Skeletal muscle cell (primary cell): ENCODE data around the gene CCR5.
"Not testable (repeated sequence)": the region's sequence is repeated elsewhere in the genome, so short reads cannot be mapped to it uniquely, and the experiment has no call there.

Experiments
- DNase-seq: peaks from one replicate; pipeline ENCODE4 v3.0.0-alpha.2; 2010; ENCODE audit warnings: low read depth
- H3K4me3 ChIP-seq: 2 replicates; pipeline ENCODE4 v1.5.1; 2011; ENCODE audit warnings: low read depth, mild to moderate bottlenecking, control low read depth, low read length, moderate library complexity

CCR5 gene

DNA sequence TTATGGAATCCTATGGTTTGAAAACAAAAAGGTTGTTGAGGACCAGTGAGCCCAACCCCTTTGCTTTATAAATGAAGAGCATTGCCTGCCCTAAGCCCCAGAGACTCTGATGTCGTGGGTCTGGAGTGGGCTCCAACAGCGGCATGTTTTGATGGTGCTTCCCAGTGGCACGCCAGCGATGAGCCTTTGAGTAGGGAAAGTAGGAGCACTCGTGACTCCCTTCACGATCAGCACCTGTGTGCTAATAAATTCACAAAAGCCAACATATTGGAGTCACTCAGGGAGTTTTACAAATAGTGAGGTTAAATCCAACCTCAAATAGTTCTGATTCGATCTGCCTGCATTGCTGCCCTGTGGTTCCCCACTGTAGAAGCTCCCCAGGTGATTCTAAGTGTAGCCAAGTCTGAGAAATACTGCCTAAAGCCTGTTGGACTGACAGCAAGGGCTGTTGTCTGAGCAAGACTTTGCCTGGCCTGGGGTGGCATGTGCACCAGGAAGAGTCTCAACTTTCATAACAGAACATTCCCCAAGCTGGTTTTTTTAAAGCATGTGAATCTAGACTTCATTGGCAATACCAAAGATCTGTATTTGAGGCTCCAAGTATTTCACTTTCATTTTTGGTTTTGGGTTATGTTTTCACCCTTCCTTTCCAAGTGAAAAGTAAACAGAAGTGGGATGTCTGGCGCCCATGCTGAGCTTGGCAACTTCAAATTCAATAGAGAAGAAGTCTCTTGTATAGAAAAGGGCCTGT lies 9.9 kb downstream of the CCR5 start:
- DNase-seq, result no peak
- no peak overlapping the region for H3K4me3 ChIP-seq

DNA sequence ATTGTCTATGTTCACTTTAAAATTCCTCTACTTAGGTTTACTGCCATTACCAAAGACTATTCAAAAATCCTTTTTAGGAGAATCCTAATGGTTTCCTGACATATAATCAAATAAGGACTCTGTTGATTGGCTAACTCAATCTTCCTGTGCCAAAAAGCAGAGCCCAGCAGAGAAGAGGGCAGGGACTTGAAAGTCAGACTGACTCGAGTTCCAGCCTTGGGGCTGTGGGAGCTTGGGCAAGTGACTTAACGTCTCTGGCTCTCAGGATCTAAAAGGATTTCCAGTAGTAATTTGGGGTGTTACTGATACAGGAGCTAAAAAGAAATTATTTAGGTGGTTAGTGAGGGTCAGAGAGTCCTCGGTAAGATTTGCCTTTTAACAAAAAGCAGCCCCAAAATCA lies 10.9 kb downstream of the CCR5 start:
- H3K4me3 ChIP-seq, result no peak overlapping the region
- no peak for DNase-seq

DNA sequence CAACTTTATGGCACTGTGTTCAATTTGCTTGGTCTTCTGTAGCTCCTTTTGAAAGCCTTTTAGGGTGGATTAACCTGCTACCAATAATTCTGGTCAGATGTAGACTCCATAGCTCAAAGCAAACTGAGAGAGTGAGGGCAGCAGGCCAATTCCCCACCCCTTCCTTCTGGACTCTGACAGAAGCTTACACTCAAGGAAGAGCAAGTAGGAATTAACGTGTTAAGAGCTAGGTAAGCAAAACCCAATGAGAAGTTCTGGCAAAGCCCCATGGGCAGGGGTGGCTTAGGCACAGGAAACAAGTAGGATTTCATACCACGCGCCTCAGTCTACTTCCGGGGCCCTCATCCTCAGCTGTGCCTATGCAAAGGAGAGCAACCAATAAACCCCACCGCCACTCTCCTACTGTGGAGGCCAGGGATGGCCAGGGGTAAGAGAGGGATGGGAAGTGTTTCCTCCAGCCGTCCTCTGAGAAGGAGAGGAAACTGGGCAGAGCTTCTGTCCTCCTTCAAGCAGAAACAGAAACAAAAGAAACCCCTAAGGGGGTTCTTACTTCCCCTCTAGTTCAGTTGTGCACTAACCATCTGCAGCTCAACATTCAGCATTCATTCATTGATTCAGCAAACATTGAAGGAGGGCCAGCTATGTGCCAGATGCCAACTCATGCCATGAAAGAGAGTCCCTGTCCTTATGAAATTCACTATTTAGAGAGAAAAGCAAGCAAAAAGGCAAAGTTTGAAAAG lies 12.6 kb downstream of the CCR5 start:
- no peak for DNase-seq
- H3K4me3 ChIP-seq, result no peak overlapping the region

DNA sequence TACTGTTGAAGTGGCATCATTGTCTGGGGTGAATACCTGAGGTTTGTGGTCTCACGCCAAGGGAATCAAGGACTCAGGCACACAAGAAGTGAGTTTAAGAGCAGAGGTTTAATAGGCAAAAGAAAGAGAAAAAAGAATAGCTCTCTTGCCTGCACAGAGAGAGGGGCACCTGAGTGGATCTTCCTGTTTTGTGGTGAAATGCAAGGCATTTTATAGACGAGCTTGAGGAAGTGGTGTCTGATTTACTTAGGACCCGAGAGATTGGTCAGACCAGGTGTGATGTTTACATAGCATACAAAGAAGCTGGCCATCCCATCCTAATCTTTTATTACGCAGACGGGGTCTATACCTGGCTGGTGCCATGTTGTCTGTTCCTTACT lies 13.2 kb downstream of the CCR5 start:
- no peak overlapping the region for H3K4me3 ChIP-seq
- no peak for DNase-seq

DNA sequence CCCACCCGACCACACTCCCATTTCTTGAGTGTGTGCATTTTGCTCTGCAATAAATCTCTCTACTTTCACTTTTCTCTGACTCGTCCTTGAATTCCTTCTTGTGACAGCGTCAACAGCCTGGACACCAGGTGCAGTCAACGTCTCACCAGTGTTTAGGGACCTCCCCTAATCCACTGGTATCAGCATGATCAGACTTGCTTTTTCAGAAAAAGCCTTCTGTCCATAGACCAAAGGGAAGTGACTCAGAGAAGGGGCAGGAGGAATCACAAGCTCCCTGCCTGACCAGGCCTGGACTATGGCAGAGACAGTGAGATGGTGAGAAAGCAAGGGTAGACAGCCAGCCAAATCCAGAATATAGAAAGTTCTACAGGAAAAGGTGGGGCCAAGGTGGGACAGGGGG lies 15.5 kb downstream of the CCR5 start:
- no peak for DNase-seq
- no peak overlapping the region for H3K4me3 ChIP-seq

DNA sequence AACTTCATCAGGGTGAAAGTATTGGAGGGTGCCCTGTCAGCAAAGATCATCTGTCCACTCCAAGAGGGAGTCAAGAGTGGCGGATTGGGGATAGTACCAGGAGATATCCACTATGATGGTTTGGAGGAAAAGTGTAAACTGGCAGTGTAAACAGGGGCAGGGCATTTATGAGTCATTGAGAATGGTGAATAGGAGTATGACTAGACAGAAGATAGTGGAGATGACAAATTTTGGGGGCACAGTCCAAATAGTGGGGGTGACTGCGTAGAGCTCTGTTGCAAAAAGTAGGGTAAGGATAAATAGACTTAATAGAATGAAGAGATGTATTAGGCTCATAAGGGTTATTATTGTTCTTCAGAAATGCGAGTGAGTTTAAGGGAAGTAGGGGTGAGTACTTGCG lies 18.1 kb downstream of the CCR5 start:
- H3K4me3 ChIP-seq, DNase-seq: not testable (repeated sequence)

DNA sequence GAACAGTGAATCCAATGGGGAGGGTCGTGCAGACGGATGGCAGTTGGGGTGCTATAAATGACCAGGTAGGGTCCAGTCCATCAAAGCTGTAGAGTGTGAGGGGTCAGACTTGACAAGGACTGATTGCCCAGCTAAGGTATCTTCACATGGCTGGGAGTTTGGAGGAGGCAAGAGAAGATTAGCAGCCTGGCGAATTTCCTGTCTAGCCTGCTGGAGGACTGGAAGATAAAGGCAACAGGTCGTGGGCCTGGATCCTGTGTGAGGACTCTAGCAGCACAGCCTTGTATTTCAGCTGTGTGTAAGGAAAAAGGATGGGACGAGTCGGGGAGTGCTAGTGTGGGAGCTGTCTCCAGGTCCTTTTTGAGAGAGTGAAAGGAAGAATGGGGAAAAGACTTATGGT lies 18.6 kb downstream of the CCR5 start:
- no peak overlapping the region for H3K4me3 ChIP-seq
- DNase-seq, result no peak

DNA sequence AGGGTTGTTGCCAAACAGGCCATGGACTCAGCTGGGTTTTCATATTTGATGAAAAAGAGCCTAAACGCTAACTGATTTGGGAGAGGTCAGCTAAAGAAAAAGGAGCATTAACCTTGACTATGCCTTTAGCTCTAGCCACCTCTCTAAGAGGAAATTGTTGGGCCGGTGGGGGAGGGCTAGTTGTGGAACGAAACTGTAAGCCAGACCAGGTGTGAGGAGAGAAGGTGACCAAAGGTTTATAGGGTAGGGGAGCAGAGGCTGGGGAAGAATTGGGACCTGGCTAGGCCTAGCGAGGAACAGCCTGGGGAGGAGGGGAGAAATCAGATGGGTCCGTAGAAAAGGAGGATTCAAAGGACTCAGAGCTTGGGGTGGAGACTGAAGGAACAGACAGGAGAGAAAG lies 20.8 kb downstream of the CCR5 start:
- not testable (repeated sequence) for H3K4me3 ChIP-seq, DNase-seq

DNA sequence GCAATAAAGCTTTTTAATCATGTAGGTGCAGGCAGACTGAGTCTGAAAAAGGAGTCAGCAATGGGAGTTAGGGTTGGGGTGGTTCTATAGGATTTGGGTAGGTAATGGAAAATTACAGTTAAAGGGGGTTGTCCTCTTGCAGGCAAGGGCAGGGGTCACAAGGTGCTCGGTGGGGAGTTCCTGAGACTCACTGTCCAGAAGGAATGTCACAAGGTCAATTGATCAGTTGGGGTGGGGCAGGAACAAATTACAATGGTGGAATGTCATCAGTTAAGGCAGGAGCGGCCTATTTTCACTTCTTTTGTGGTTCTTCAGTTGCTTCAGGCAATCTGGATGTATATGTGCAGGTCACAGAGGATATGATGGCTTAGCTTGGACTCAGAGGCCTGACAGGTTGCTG lies 22.3 kb downstream of the CCR5 start:
- no peak for DNase-seq
- H3K4me3 ChIP-seq, result no peak overlapping the region

DNA sequence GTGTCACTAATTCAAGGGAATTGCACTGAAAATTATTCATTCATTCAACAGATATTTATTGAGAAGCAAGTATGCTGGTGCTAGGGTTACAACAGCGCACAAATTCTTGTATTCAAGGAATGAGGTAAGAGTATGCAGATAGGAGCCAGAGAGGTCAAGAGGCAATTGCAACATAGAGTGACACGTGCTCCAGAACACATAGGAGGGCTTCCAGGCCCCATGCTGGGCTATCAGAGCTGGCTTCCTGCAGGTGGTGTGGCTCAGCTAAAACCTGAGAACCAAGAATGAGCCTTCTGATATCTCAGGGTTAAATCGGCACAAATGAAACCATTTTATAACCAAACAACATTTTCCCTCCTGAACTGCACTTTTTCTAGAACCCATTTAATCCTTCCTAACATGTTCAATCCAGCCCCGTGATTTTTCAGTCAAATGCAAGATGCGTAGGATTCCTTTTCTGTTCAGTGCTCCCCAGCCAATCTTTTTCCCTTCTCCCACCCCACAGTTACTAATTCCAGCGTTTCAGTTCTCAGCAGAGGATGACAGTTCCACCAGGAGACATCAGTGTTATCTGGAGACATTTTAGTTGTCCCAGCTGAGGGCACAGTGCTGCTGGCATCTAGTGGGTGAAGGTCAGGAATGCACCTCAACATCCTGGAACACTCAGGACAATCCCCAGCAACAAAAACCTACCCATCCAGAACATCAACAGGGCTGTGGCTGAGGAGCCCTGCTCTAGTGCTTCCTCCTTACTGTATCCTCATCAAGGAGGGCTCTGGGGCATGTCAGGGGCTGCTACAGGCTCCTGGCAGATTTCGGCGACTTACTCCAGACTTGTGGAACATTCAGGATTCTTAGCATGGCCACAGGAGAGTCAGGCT lies 23.0 kb downstream of the CCR5 start:
- no peak for DNase-seq
- H3K4me3 ChIP-seq, result no peak overlapping the region

DNA sequence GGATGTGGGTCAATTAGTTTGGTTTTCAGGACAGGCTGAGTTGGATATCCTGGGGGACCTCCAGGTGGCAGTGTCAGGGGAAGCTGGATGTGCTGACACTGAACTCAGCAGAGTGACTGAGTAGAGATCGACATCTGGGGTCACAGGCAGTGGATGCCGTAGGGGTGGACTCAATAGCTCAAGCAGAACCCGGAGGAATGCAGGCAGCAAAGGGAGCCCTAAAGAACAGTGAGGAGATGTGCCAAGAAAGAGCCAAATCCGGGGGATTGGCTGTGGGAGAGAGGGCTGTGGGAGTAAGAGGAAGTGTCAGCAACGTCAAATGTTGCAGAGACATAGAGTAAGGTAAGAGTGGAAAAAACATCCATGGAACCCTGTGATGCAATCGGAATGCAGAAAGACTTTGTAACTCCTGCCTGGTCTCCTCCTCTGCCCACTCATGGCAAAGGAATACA lies 24.5 kb downstream of the CCR5 start:
- H3K4me3 ChIP-seq, result no peak overlapping the region
- DNase-seq, result no peak

DNA sequence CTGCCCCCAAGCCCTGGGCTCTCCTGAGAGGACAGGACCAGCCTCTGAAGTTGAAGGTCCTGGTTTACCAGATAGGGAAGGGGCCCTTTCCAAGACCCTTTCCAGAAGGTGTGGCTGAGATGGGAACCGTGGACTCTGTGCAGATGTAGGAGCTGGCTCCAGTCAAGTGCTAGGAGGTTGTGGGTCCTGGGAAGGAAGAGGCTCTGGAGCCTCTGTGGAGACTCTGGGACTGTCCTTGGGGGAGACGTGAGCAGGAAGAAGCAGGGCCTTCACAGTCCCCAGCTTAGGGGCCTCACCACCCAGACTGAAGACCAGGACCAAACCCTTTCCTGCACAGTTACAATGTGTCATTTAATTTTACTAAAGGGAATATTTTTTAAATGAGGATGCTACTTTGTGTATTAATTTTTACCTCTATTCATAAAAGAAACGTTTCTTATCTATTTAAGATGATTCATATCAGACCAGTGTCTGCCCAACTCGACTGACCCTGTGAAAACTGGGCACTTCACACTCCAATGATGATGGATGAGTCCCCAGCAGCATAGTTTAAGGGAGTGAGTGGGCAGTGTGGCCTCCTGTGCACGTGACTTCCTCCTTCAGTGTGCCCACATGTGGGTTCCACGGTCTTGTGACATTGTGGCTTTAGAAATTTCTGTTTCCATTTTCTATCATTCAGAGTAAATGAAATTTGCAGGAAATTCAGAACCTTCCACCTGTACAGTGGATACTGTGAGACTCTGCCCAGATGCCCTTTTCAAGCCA lies 25.2 kb downstream of the CCR5 start:
- no peak for DNase-seq
- no peak overlapping the region for H3K4me3 ChIP-seq

DNA sequence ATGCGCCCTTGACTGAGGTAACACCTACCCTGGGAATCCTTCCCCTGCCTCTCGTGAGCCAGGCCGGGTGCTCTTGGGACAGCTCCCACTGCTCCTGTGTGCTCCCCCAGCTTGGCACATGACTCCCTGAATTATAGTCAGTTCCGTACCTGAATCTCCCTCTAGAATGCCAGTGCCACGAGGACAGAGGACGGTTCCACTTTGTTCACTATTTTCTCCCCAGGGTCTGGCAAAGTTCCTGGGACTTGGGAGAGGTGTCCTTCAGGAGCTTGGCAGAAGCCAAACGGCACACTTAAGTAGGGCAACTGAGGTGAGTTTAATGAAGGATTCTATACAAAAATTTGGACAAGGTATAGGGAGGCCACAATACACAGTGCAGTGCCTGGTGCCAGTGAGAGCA lies 26.4 kb downstream of the CCR5 start:
- DNase-seq, result no peak
- H3K4me3 ChIP-seq, result no peak overlapping the region

DNA sequence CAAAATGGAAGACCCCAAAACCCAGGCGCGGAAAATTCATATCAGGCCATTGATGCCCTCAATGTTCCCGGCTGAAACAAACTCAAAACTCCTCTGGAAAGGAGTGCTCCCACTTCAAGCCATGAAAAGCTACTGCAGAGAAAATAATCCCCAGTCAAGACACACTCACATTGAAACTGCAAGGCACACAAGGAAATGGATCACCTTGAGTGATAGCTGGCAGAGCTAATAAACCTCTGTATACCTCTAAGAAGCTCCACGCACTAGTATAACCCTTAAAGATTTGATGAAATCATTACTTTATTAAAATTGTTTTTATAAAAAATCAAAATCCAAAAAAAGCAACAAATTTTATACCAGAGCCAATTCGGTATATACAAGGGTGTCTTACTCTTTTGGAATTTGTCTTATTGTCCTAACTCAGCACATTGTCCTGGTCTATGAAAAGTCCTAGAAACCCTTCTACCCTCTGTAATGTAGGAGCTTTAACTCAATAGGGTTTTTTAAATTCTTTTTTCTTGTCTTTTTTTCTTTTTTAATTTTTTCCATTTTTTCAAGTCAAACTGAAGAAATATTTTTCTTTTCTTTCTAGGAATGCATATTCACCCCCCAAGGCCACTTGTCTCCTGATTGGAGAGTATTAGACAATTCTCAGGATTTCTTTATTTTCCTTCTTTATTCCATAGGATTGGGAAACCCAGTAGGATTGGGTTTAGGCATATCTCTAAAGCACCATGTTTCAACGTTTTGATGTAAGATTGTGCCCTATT lies 27.6 kb downstream of the CCR5 start:
- no peak overlapping the region for H3K4me3 ChIP-seq
- DNase-seq, result no peak

DNA sequence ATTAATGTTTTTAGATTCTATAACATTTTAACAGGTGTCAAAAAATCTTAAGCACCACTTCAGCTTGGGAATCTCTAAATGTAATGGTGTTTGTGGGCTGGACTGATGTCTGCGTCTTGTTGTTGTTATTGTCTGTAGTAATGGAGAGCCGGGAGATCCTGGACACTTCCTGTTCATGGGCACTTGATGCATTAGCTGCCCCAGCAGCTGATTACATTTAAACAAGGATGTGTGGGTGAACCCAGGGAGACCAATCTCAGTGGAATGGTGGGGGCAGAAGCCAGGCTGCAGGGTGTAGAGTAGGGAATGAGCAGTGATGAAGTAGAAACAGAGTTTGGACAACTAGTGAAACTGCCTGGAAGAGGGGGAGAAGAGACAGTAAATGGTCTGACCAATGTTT lies 28.4 kb downstream of the CCR5 start:
- no peak for DNase-seq
- no peak overlapping the region for H3K4me3 ChIP-seq

DNA sequence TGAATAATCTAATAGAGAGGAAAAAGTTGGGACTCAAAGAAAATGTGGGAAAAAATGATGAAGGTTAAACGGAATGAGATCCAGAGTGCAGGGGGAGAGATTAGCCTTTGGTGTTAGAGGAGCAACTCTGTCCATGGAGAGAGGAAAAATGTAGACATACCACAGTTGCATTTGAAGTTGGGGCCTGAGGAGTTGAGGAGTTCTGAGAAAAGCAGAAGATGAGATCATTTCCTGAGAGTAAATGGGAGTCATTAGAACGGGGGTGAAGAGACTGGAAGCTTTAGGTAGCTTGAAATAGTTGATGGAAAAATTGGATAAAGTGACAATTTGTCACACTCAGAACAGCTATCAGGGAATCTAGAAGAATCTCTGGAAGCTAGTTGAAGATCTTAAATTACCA lies 28.8 kb downstream of the CCR5 start:
- no peak for DNase-seq

DNA sequence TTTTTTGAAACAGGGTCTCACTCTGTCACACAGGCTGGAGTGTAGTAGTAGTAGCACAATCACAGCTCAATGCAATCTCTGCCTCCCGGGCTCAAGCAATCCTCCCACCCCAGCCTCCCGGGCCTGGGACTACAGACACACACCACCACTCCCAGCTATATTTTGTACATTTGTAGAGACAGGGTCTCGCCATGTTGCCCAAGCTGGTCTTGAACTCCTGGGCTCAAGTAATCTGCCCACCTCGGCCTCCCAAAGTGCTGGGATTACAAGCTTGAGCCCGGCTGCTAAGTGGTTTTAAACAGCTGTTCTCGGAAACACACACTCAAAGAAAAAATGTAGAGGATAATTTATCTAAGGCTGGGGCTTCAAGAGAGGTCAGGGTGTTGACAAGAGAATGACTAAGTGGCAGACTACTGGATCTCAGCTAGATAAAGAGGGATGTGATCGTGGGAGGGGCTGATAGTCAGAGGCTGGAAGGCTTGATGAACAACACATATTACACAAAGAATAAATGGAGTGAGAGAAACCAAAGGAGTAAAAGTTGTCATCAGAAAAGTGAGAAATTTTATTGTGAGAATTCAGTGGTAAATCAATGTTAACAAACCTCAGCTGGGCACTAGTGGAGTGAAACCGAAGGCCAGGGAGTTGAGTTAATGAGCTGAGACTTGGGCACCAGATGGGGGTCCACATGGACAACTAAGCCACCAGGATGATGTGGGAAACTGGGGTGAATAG lies 29.4 kb downstream of the CCR5 start:
- peak; percentile 31 for DNase-seq

More for the DNA sequence above, 28.8 kb downstream of the CCR5 start:
- no peak overlapping the region for H3K4me3 ChIP-seq

DNA sequence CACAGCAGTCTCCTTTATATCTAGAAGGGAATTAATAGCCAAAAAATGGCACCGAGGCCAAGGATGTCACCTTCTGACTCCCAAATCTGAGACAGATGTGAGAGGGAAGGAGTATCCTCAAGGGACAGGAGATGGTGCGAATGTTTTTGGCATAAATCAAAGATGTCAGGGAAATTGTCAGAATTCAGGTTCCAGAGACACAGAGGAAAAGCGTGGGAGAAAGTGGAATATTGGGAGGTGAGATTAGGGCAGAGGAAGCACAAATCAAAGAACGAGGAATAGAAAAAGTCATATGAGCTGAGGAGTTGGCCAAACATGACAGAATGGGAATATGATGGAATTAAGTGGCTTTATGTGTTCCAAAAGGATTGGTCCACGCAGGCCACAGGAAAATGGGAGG lies 30.1 kb downstream of the CCR5 start:
- H3K4me3 ChIP-seq, result no peak overlapping the region
- no peak for DNase-seq

More for the DNA sequence above, 29.4 kb downstream of the CCR5 start:
- H3K4me3 ChIP-seq, result no peak overlapping the region
